ENCODE measurements around the gene PHYKPL. TPM values are rescaled to one million over a fixed set of nuclear protein-coding genes. Genes with fewer than 3 reads are reported as not detected.

Gene PHYKPL
- total RNA-seq, 1 experiment from 2014 or later = 48.8 TPM

DNA sequence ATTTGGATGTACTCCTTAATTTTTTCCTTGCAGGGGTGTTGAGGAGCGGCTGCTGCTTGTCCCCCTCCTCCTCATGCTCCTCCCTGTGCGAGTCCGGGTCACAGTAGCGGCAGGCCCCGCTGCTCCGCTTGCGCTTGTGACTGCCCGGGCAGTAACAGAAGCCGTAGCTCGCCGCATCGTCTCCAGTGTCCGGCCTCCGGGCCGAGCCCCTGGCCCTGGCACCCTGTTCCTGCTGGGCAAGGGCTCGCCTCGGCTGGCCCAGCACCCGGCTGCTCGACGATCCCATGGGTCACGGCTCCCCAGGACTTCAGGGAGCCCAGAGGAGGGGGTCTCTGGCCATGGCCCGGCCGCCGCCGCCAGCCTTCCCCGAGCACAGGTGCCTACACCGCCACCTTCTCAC is 45.6 kb downstream of the PHYKPL start, which contains the start of gene GMCL2:
Gene GMCL2 (minus strand): TSS at position 358 of the 400 bp plus-strand sequence. CDS start 72 bp downstream, at position 286.
- no peak within 1 kb of the TSS for H3K4me3 Mint-ChIP-seq

More for the DNA sequence above, 45.6 kb downstream of the PHYKPL start, which contains the start of gene GMCL2:
- H3K4ac ChIP-seq (ENCODE audit: low read depth, low read length) = no peak within 1 kb of the TSS
- no peaks in the 10 kb centered on the region for H3K79me2 ChIP-seq (ENCODE audit: insufficient read depth, low read length)
- no peaks in the 10 kb centered on the region for H3K23me2 ChIP-seq (ENCODE audit: insufficient read length, low read depth, low read length, poor library complexity, severe bottlenecking)
- H2BK120ac ChIP-seq (ENCODE audit: low read depth, low read length, poor library complexity, severe bottlenecking) = no peak within 1 kb of the TSS
- TF ChIP-seq, protein P1, sequence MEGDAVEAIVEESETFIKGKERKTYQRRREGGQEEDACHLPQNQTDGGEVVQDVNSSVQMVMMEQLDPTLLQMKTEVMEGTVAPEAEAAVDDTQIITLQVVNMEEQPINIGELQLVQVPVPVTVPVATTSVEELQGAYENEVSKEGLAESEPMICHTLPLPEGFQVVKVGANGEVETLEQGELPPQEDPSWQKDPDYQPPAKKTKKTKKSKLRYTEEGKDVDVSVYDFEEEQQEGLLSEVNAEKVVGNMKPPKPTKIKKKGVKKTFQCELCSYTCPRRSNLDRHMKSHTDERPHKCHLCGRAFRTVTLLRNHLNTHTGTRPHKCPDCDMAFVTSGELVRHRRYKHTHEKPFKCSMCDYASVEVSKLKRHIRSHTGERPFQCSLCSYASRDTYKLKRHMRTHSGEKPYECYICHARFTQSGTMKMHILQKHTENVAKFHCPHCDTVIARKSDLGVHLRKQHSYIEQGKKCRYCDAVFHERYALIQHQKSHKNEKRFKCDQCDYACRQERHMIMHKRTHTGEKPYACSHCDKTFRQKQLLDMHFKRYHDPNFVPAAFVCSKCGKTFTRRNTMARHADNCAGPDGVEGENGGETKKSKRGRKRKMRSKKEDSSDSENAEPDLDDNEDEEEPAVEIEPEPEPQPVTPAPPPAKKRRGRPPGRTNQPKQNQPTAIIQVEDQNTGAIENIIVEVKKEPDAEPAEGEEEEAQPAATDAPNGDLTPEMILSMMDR (conservative IDR thresholded peaks at IDR 0.05) = no peak
- no CpG with 5 or more reads among the region's 27 CpGs for whole genome bisulfite sequencing (ENCODE audit: extremely low coverage, insufficient read length, low lambda C conversion rate)
- no peak within 1 kb of the TSS for H3K9ac ChIP-seq (ENCODE audit: extremely low read depth, insufficient read length, low read length)
- no peak within 1 kb of the TSS for H2BK15ac ChIP-seq (ENCODE audit: low read depth, low read length)
- no peak within 1 kb of the TSS for H4K8ac ChIP-seq (replicated peaks; ENCODE audit: insufficient read length, low read depth, low read length)
- Mint-ChIP-seq H3K36me3 (ENCODE audit: insufficient read depth in 1 of 3, low read depth in 3 of 3) (peaks cover 0 to 4% (median 4%) of the 10 kb centered on the region in 3 experiments; a peak in 4 of 7 replicates), H3K27me3 (ENCODE audit: low read depth) (peaks cover 3% of the 10 kb centered on the region), H3K4me1 (peaks cover 6 to 7% of the 10 kb centered on the region in 2 experiments), H3K27ac (no peak within 1 kb of the TSS), H3K9me3 (peaks cover 6 to 10% of the 10 kb centered on the region in 2 experiments)
- no peak within 1 kb of the TSS for H3K4me2 ChIP-seq (ENCODE audit: insufficient read depth, insufficient read length, low read length)
- H2AFZ ChIP-seq (ENCODE audit: low read length) = no peak within 1 kb of the TSS
- no peak within 1 kb of the TSS for H2AK5ac ChIP-seq (ENCODE audit: insufficient read length, low read length)
- DNase-seq = no peak
- no peak within 1 kb of the TSS for H3K14ac ChIP-seq (ENCODE audit: insufficient read depth, low read length)
- H4K91ac ChIP-seq (ENCODE audit: insufficient read length, low read depth, low read length) = no peak within 1 kb of the TSS
- H3T11ph ChIP-seq (ENCODE audit: low read length) = no peak within 1 kb of the TSS
- H2BK12ac ChIP-seq (ENCODE audit: insufficient read length, low read depth, low read length) = no peak within 1 kb of the TSS
- no peak within 1 kb of the TSS for H3K18ac ChIP-seq (ENCODE audit: insufficient read length, low read depth, low read length)
- H3K27me3 ChIP-seq (ENCODE audit: insufficient read depth, low read length) = no peaks in the 10 kb centered on the region
- no peak within 1 kb of the TSS for H2BK5ac ChIP-seq (ENCODE audit: insufficient read length, low read length)
- H3K23ac ChIP-seq (ENCODE audit: insufficient read length, low read depth, low read length) = no peak within 1 kb of the TSS
- H2BK20ac ChIP-seq (ENCODE audit: low read depth, low read length, poor library complexity, severe bottlenecking) = no peak within 1 kb of the TSS
- no peaks in the 10 kb centered on the region for H4K20me1 ChIP-seq (ENCODE audit: control insufficient read depth, insufficient read depth, insufficient read length)
- H3K56ac ChIP-seq (ENCODE audit: insufficient read length, low read depth, low read length) = no peak within 1 kb of the TSS
- H4K5ac ChIP-seq (ENCODE audit: insufficient read length, low read depth, low read length) = no peak within 1 kb of the TSS
- peaks cover 1% of the 10 kb centered on the region; the same call in 1 of the 2 replicates for H3K4me1 ChIP-seq (ENCODE audit: insufficient read depth, low read length)
- no peaks in the 10 kb centered on the region for H3K79me1 ChIP-seq (ENCODE audit: insufficient read depth, low read depth, low read length, poor library complexity, severe bottlenecking)
- no peak within 1 kb of the TSS for H3K27ac ChIP-seq (ENCODE audit: insufficient read length, low read depth, low read length)
- no peaks in the 10 kb centered on the region for H3K9me3 ChIP-seq (ENCODE audit: control insufficient read depth, low read depth, low read length)
